GM23338 (cell line): ENCODE data around the gene GNA15. TPM values are rescaled to one million over a fixed set of nuclear protein-coding genes. Genes with fewer than 3 reads are reported as not detected.
A peak's percentile ranks its signal among the peaks of the same experiment; 100 is the strongest.

Source experiments
- ATAC-seq: fragments of 200-7000 bp; cut with Tn5 transposase; 3 replicates; pipeline ENCODE4 v1.9.1; 2020
- DNase-seq: peaks from one replicate; pipeline ENCODE4 v3.0.0-alpha.2; 2015; ENCODE audit warnings: low spot score
- H2AFZ ChIP-seq: fragments of 200-600 bp; sonication (generic); 2 replicates; pipeline ENCODE4 v1.8.0; 2016; ENCODE audit warnings: antibody characterized with exemption, mild to moderate bottlenecking, moderate library complexity
- H3F3A ChIP-seq: fragments of 200-600 bp; sonication (generic); replicated peaks from 2 replicates; pipeline ENCODE4 v1.8.0; 2017; ENCODE audit warnings: antibody characterized with exemption, mixed run types, low read depth
- H3K27ac ChIP-seq: fragments of 200-600 bp; sonication (generic); 2 replicates; pipeline ENCODE4 v1.6.1; 2016; ENCODE audit warnings: low read depth
- H3K27me3 ChIP-seq: fragments of 200-600 bp; sonication (generic); 2 replicates; pipeline ENCODE4 v1.8.0; 2016; ENCODE audit warnings: mild to moderate bottlenecking, mixed run types, moderate library complexity; ENCODE audit not compliant: insufficient read depth
- H3K36me3 ChIP-seq: fragments of 200-600 bp; sonication (generic); 2 replicates; pipeline ENCODE4 v1.8.0; 2016; ENCODE audit warnings: mild to moderate bottlenecking; ENCODE audit not compliant: insufficient read depth
- H3K4me1 ChIP-seq: fragments of 200-600 bp; sonication (generic); 2 replicates; pipeline ENCODE4 v1.8.0; 2016; ENCODE audit warnings: mild to moderate bottlenecking, moderate library complexity; ENCODE audit not compliant: insufficient read depth
- H3K4me2 ChIP-seq: fragments of 200-600 bp; sonication (generic); 2 replicates; pipeline ENCODE4 v1.7.1; 2017; ENCODE audit warnings: mixed run types
- H3K4me3 ChIP-seq: fragments of 200-600 bp; sonication (generic); 2 replicates; pipeline ENCODE4 v1.6.1; 2016; ENCODE audit warnings: mixed run types
- H3K79me2 ChIP-seq: fragments of 200-600 bp; sonication (generic); replicated peaks from 2 replicates; pipeline ENCODE4 v1.8.0; 2017; ENCODE audit warnings: mild to moderate bottlenecking; ENCODE audit not compliant: insufficient read depth
- H3K9me2 ChIP-seq: fragments of 200-600 bp; sonication (generic); 2 replicates; pipeline ENCODE4 v1.8.0; 2017; ENCODE audit not compliant: insufficient read depth
- H4K20me1 ChIP-seq: fragments of 200-600 bp; sonication (generic); replicated peaks from 2 replicates; pipeline ENCODE4 v1.8.0; 2017; ENCODE audit warnings: mild to moderate bottlenecking; ENCODE audit not compliant: insufficient read depth
- H3K27ac Mint-ChIP-seq: 2 replicates; pipeline ENCODE4 v1.8.0; 2020; ENCODE audit warnings: inconsistent platforms, mild to moderate bottlenecking, moderate library complexity, mixed read lengths
- H3K27me3 Mint-ChIP-seq: 3 replicates; pipeline ENCODE4 v1.8.0; 2022; ENCODE audit warnings: low read depth, mild to moderate bottlenecking, moderate library complexity, mixed read lengths, inconsistent platforms; ENCODE audit not compliant: insufficient read depth, poor library complexity
- H3K36me3 Mint-ChIP-seq: 3 replicates; pipeline ENCODE4 v1.8.0; 2021; ENCODE audit warnings: low read depth, mild to moderate bottlenecking, inconsistent platforms, moderate library complexity, mixed read lengths
- H3K4me1 Mint-ChIP-seq: 3 replicates; pipeline ENCODE4 v1.8.0; 2020; ENCODE audit warnings: mild to moderate bottlenecking, inconsistent platforms, mixed read lengths
- H3K4me3 Mint-ChIP-seq: 3 replicates; pipeline ENCODE4 v1.8.0; 2021; ENCODE audit warnings: moderate library complexity, mild to moderate bottlenecking, inconsistent platforms, mixed read lengths
- H3K9me3 Mint-ChIP-seq: 3 replicates; pipeline ENCODE4 v1.8.0; 2020; ENCODE audit warnings: moderate library complexity, mild to moderate bottlenecking, inconsistent platforms, mixed read lengths
- CTCF ChIP-seq, 2 experiments: fragments of 200-600 bp in 1 of 2; sonication (generic) in 1 of 2; conservative IDR thresholded peaks; 2 replicates each; pipeline versions ENCODE4 v1.5.1 to v1.6.1; 2016 to 2017; ENCODE audit warnings: antibody characterized with exemption in 2 of 2, low read depth in 2 of 2, mild to moderate bottlenecking in 2 of 2, moderate library complexity in 1 of 2
- ETS1 ChIP-seq: IDR thresholded peaks from 2 replicates; pipeline ENCODE4 v1.6.1; 2016; ENCODE audit warnings: antibody characterized with exemption
- EZH2 ChIP-seq: fragments of 200-600 bp; sonication (generic); IDR thresholded peaks from one replicate; pipeline ENCODE4 v1.8.0; 2017; ENCODE audit warnings: antibody characterized with exemption, mild to moderate bottlenecking, low read depth; ENCODE audit not compliant: unreplicated experiment
- JUNB ChIP-seq: IDR thresholded peaks from one replicate; pipeline ENCODE4 v1.6.1; 2016; ENCODE audit warnings: antibody characterized with exemption; ENCODE audit not compliant: unreplicated experiment
- NANOG ChIP-seq: IDR thresholded peaks from 2 replicates; pipeline ENCODE4 v1.6.1; 2016; ENCODE audit warnings: antibody characterized with exemption, borderline replicate concordance
- STAT1 ChIP-seq: IDR thresholded peaks from one replicate; pipeline ENCODE4 v1.6.1; 2016; ENCODE audit warnings: antibody characterized with exemption; ENCODE audit not compliant: unreplicated experiment
- ZNF114 ChIP-seq: fragments of 250-450 bp; sonication (Bioruptor Pico); IDR thresholded peaks from 2 replicates; pipeline ENCODE4 v1.5.0; 2020; ENCODE audit warnings: mild to moderate bottlenecking, moderate library complexity
- ZNF331 ChIP-seq: fragments of 250-450 bp; sonication (Bioruptor Pico); IDR thresholded peaks from 2 replicates; pipeline ENCODE4 v1.5.0; 2020; ENCODE audit warnings: low read depth, mild to moderate bottlenecking, moderate library complexity
- ZNF462 ChIP-seq: fragments of 250-450 bp; sonication (Bioruptor Pico); IDR thresholded peaks from 2 replicates; pipeline ENCODE4 v1.5.0; 2020; ENCODE audit warnings: mild to moderate bottlenecking, moderate library complexity
- polyA plus RNA-seq: library from polyadenylated mRNA; unstranded; fragments of >200 nt; fragmentation: Nextera tagmentation; extraction: Ambion mirVana; gene quantifications from 2 replicates; pipeline ENCODE4 v1.2.1, GENCODE V29; 2016
- total RNA-seq: library from RNA; depleted of rRNA; stranded (reverse); fragments of >200 nt; shearing (Covaris generic); gene quantifications from 2 replicates; pipeline ENCODE4 v1.2.3, GENCODE V29; 2014

The GNA15 gene
- total and polyA plus RNA-seq, 2 experiments from 2014 or later, result 0.14 to 0.31 TPM

- H3K4me3 ChIP-seq, result no peak overlapping the region
- H3K36me3 Mint-ChIP-seq, result no peaks in the 10 kb centered on the region
- H3K4me1 Mint-ChIP-seq, result no peaks in the 10 kb centered on the region; the same call in 2 of the 3 replicates
- H3K79me2 ChIP-seq, result no peaks in the 10 kb centered on the region
- no peak for DNase-seq
- no peaks in the 10 kb centered on the region for H3K36me3 ChIP-seq
- no peaks in the 10 kb centered on the region for H3K27me3 ChIP-seq
- no peak overlapping the region for H3K4me3 Mint-ChIP-seq
- no peaks in the 10 kb centered on the region for H3F3A ChIP-seq
- no peaks in the 10 kb centered on the region for H3K9me2 ChIP-seq
- TF ChIP-seq STAT1 (no peak), CTCF (conservative IDR thresholded peaks at IDR 0.05; ENCODE audit: low read depth in 2 of 2) (no peak), ETS1 (no peak), EZH2 (no peak), NANOG (no peak)
- no peak overlapping the region; the same call in 1 of the 2 replicates for H3K27ac Mint-ChIP-seq
- no peak overlapping the region for H3K4me2 ChIP-seq
- H3K4me1 ChIP-seq, result no peaks in the 10 kb centered on the region
- H3K27me3 Mint-ChIP-seq, result peaks cover 7% of the 10 kb centered on the region
- no peak for ATAC-seq
- H3K9me3 Mint-ChIP-seq, result no peaks in the 10 kb centered on the region
- no peak overlapping the region for H3K27ac ChIP-seq
- H4K20me1 ChIP-seq, result no peaks in the 10 kb centered on the region
- peak overlapping the region; percentile 88 for H2AFZ ChIP-seq
Observed at GRCh38 chr19:3142292-3142670, 6.4 kb downstream of the GNA15 start.

- no peaks in the 10 kb centered on the region for H3F3A ChIP-seq
- H3K4me3 ChIP-seq, result no peak overlapping the region
- H3K79me2 ChIP-seq, result no peaks in the 10 kb centered on the region
- no peak overlapping the region for H3K27ac ChIP-seq
- ATAC-seq (no peak), DNase-seq (no peak)
- Mint-ChIP-seq H3K27ac (no peak overlapping the region; the same call in 1 of the 2 replicates), H3K36me3 (no peaks in the 10 kb centered on the region), H3K4me3 (no peak overlapping the region; the same call in 2 of the 3 replicates), H3K9me3 (no peaks in the 10 kb centered on the region), H3K27me3 (peaks cover 5% of the 10 kb centered on the region), H3K4me1 (no peaks in the 10 kb centered on the region; the same call in 2 of the 3 replicates)
- H3K4me1 ChIP-seq, result no peaks in the 10 kb centered on the region
- H4K20me1 ChIP-seq, result no peaks in the 10 kb centered on the region
- no peaks in the 10 kb centered on the region for H3K9me2 ChIP-seq
- no peaks in the 10 kb centered on the region for H3K36me3 ChIP-seq
- no peak overlapping the region for H2AFZ ChIP-seq
- no peak overlapping the region for H3K4me2 ChIP-seq
- no peaks in the 10 kb centered on the region for H3K27me3 ChIP-seq
- TF ChIP-seq ZNF462 (CRISPR knock-in tag) (no peak), JUNB (no peak), STAT1 (no peak), ZNF114 (no peak), ZNF331 (CRISPR knock-in tag) (no peak), CTCF (conservative IDR thresholded peaks at IDR 0.05; ENCODE audit: low read depth in 2 of 2) (no peak)
Observed at GRCh38 chr19:3142781-3143337, 7.0 kb downstream of the GNA15 start.
